Measurements from ENCODE around the gene DST.

DST gene

GRCh38 chr6:56620229-56620868 is 22.3 kb downstream of the DST start:
- DNase-seq (ENCODE audit: low read depth) = no peak

- no peak for DNase-seq (ENCODE audit: low read depth)
Measured at GRCh38 chr6:56618050-56618449, 24.6 kb downstream of the DST start.

DNA sequence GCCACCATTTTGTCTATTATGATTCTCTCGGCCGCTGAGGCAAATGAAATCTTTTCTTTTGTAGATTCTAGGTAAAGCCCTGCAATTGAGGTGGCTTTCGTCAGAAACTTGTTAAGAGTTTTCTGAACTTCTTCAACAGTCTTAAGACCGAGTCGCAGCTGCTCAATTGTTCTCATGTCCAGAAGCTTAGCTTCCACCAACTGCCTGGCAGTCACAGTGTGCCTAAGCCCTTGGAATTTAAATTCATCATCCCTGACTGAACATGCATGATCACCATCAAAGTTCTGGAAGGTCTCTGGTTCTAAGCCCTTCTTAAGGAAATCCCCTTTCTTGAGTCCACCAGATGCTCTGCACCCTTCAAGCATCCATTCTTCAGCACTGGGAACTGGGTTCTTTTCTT is 25.7 kb downstream of the DST start:
- DNase-seq (ENCODE audit: low read depth) = no peak

DNA sequence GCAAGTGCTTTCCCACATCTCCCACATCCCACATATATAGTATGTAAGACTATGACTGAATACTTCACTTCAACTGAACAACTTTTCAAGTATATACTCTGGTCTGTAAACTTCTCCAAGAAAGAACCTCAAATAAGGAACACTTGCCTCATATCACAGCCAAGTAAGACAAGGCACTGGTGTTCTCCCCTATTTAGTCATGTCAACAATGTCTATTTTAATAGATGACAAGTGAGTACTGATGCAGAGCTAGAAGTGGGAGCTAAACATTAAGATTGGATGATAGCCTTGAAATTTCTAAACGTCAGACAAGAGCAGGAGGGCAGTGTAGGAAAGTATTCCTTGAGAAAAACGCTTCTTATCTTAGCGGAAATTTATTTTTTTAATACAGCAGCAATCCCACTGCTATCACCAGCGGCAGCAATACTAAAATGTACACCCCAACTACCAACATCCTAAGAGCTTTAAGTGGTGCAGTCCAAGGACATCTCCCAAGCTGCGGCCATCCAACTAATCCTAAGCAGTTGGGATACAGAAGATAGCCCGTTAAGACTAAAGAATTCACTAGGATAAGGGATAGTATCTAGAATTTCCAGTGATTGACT is 29.3 kb downstream of the DST start:
- DNase-seq (ENCODE audit: low read depth) = no peak

DNA sequence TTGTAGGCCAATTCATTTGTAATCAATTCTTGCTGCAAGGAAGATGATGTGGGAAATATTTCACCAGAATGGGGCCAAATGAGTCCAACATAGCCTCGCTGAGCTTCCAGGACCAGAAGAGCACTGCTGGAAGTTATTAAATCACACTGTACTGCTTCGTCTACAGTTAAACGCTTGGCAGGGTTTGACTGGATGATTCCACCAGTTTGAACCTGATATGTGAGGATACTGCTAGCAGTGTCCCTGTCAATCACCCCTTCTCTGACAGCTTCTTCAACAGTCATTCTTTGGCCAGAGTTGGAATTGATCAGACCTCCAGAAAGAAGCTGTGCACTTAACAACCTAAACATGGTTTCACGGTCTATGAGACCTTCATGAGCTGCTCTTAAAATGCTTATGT is 34.4 kb downstream of the DST start:
- no peak for DNase-seq (ENCODE audit: low read depth)

DNA sequence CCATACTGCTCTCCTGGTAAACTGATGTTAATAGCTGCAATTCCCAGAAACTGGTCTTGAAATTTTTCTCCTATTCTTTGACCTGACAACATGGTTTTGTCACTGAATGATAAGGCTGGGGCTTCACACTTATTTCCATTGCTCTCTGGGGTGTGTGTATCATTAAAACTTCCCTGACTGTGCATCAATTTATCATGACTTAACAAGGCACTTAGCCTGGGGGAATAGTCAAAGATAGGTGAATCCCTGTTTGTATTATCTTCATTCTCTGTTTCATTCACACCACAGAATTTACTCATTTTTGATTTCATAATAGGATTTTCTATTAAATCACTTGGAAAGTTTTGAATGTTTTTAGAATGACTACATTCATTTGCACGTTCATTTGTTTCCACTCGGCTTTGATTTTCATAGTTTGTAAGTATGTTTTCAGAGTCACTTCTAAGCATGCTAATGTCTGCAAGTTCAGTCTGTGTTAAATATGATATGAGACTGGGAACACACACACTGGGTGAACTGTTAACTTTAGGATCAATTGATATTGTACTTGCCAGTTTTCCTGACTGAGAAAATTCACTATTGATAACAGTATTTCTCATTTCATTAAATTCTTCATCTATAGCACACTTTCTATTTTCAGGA is 35.5 kb downstream of the DST start:
- DNase-seq (ENCODE audit: low read depth) = no peak

DNA sequence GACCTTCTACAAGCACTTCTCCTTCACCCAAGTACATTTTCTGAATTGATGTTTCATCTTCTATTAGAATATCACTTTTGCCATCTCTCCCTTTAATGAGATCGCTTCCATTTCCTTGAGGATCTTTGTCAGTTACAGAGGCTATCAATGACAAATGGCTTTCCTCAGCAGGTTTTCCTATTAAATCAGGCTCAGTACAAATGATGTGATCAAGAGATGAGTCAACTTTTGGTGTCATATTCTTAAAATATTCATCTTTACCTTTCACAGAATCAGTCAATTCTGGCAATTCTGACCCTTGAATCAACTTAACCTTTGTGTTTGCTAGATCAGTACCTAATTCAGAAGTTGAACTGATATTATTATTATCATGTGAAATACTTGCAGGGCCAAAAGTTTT is 37.3 kb downstream of the DST start:
- no peak for DNase-seq (ENCODE audit: low read depth)

- DNase-seq (ENCODE audit: low read depth) = no peak
Measured at GRCh38 chr6:56604186-56604585, 38.5 kb downstream of the DST start.

DNA sequence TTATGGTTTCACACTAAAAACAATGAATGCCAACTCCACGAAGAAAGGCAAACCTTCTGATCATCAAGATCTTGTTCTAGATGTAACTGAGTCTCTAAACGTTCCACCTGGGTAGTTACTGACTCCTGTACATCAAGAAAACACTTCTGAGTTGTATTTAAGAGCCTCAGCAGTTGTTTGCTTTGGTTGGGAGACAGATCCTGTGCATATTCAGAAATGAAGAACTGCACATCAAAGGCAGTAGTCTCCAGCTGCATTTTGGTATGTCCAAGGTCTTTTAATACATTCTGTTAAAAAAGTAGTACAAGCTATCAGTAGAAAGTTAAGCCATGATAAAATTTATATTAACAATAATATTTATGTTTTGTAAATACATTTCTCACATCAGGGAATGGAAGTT is 41.3 kb downstream of the DST start:
- DNase-seq (ENCODE audit: low read depth) = no peak

- DNase-seq (ENCODE audit: low read depth) = peak; percentile 44
Measured at GRCh38 chr6:56595490-56596122, 47.1 kb downstream of the DST start.

DNA sequence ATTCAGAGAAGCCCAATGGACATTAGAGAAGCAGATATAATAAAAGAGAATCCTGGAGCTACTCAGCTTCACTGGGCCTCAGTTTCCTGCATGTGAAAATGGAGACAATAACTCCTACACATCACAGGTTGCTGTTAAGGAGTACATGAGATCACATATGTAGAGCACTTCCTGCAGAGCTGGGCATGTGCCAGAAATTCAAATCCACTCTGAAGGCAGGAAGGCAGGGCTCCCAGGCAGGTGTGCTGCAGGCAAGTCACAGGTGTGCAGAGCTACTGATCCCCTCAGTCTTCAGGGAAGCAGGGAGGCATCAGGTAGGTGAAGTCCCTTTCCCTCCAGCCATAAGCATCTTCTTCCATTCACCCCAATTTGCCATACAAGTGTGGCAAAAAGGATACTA is 48.0 kb downstream of the DST start:
- no peak for DNase-seq (ENCODE audit: low read depth)

DNA sequence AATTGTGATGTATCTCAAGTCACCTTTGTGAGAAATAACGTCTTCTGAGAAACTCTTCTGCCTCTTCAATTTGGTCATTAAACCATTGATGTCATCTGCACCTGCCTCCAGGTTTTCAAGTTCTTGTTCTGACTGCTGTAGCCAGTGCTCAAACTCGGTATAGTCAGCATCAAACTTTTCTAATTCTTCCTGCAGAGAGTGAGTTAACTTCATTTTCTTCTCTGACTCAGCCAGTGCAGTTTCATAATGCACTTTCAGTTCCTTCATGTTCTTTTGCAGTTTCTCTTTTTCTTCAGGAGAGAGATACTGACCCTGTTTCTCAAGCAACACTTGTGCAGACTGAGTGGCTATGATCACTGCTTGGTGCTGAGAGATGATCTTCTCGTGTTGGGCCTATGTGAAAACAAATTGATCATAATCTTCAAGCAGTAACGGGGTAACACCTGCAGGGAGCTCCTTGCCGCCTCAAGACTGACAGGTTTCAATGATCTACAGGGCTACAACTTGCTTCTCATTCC is 48.8 kb downstream of the DST start:
- DNase-seq (ENCODE audit: low read depth) = peak; percentile 64

DNA sequence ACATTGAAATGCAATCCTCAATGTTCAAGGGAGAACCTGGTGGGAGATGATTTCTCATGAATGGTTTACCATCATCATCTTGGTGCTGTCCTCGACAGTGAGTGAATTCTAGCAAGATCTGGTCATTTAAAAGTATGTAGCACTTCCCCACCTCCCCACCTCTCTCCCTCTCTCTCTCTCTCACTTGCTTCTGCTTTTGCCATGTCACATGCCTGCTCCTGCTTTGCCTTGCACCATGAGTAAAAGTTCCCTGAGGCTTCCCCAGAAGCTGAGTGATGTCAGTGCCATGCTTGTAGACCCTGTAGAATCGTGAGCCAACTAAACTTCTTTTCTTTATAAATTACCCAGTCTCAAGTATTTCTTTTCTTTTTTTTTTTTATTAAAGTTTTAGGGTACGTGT is 60.5 kb downstream of the DST start:
- no peak for DNase-seq (ENCODE audit: low read depth)

DNA sequence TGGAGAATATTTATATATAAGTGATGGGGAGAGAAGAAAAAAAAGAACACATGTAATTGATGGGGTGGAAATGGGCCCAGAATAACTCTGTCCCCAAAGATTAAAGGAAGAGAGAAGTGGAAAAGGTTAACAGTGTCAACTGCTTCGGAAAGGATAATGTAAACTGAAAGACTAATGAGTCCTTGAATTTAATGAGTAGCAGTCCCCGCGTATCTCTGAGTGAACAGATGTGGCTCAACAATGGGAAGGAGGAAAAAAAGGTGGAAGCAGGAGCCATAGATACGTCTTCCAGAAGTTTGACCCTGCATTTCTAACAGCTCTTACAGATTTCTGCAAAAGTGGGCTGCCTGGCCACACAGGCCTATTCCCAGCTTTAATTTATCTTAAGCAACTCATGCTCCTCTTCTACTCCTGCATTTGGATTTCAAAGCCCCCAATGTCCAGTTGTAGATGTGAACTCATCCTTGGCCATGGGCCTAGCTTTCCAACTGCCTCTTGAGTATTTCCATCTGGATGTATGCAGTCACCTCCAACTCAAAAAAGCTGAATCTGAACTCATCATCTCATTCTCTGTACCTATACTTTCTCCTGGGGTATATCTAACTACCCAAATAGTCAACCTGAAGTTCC is 61.3 kb downstream of the DST start:
- no peak for DNase-seq (ENCODE audit: low read depth)

DNA sequence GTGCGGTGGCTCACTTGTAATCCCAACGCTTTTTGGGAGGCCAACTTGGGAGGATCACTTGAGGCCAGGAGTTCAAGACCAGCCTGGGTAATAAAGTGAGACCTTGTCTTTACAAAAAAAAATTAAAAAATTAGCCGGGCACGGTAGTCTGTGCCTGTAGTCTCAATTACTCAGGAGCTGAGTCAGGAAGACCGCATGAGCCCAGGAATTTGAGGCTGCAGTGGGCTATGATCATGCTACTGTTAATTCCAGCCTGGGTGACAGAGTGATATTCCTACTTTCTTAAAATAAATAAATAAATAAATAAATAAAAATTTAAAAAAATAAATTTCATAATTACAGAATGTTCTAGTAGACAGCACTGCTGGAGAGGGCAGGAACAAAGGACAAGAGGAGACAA is 62.4 kb downstream of the DST start:
- no peak for DNase-seq (ENCODE audit: low read depth)

GRCh38 chr6:56579155-56579851 is 63.4 kb downstream of the DST start:
- DNase-seq (ENCODE audit: low read depth) = no peak

GRCh38 chr6:56575736-56576135 is 67.0 kb downstream of the DST start:
- DNase-seq (ENCODE audit: low read depth) = no peak

DNA sequence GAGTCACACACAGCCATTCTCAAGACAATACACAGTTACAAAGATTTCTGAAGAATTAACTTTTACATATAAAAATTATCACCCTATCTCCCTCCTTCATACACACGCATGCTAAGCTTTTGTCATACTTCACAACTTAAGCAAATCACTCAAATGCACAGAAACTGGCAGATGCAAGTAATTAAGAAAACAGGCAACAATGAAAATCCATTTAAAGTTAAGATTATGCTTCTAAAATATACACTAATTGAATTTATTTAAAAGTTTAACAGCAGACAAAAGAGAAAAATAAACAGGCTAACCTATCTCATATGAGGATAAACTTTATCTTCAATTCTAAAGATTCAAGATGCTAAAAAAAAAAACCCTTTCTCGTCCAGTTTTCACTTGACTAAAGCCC is 68.4 kb downstream of the DST start:
- DNase-seq (ENCODE audit: low read depth) = no peak

- DNase-seq (ENCODE audit: low read depth) = peak; percentile 73
Measured at GRCh38 chr6:56573624-56574023, 69.1 kb downstream of the DST start.

DNA sequence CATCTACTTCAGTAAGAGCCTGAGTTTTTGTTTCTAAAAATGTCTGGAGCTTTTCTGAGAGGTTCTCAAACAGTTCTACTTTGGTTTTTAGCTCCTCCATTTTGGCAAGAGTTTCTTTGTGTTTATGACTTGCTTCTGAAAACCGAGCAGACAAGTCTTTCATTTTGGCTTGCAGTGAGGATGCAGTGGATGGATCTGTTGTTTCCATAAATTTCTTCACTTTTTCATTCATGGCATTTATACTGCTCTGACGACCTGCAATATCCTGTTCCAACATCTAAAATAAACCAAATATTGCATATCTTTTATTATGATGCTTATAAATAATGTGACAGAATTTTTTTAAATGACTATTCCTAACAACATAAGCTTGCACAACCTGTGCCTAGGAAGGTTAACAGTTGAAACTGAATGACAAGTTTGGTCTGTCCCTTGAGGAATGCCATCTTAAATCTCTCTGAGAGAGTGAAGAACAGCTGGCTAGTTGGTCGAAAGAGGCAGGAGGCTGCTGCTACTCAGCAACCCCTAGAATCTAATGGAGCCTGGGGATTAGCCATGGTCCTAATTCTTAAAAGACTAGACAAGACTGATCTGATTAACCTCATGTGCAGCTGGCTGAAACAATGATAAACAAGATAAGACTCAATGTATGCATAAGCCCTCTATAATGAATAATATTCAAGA is 69.8 kb downstream of the DST start:
- DNase-seq (ENCODE audit: low read depth) = peak; percentile 42

DNA sequence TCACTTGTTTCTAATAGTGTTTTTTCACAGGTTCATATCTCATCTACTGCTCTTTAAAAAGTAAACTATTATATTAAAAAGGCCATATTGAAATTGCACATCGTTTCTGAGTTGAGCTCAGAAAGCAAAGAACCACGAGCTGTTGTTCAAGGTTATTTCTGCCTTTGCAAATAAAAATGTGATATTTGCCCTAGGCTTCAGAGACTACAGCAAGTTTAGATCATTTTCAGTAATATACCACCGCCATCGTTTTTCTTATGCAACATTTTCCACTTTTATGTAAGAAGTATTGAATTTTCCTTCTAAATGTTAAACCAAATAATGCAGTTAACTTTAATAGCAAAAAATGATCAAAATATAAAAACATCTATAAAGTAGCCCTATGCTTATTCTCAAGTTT is 71.1 kb downstream of the DST start:
- no peak for DNase-seq (ENCODE audit: low read depth)
